Ascending aorta (tissue), 2 donors: ENCODE data around the gene SELENOI. TPM values are rescaled to one million over a fixed set of nuclear protein-coding genes. Genes with fewer than 3 reads are reported as not detected.

ENCODE experiments used
- DNase-seq, 2 donors: peaks; one replicate each; pipeline ENCODE4 v3.0.0-alpha.2; 2019; ENCODE audit warnings: low spot score in 2 of 2
- H3K27ac ChIP-seq, 2 donors: fragments of 200-600 bp; sonication (generic); one replicate each; pipeline ENCODE4 v1.5.1; 2016 to 2017; ENCODE audit warnings: mild to moderate bottlenecking in 1 of 2
- H3K27me3 ChIP-seq: fragments of 200-600 bp; sonication (generic); one replicate; pipeline ENCODE4 v1.5.1; 2017
- H3K36me3 ChIP-seq, 2 donors: fragments of 200-600 bp; sonication (generic); one replicate each; pipeline ENCODE4 v1.5.1; 2016
- H3K4me1 ChIP-seq, 2 donors: fragments of 200-600 bp; sonication (generic); one replicate each; pipeline ENCODE4 v1.5.1; 2016 to 2017; ENCODE audit warnings: mild to moderate bottlenecking in 1 of 2
- H3K4me3 ChIP-seq, 2 donors: fragments of 200-600 bp; sonication (generic); one replicate each; pipeline ENCODE4 v1.5.1; 2016 to 2017; ENCODE audit warnings: mild to moderate bottlenecking in 1 of 2
- H3K9me3 ChIP-seq, 2 donors: fragments of 200-600 bp; sonication (generic); one replicate each; pipeline ENCODE4 v1.5.1; 2016
- CTCF ChIP-seq, 3 experiments: fragments of 200-600 bp in 2 of 3; fragments of 450-650 bp in 1 of 3; sonication (generic) in 2 of 3; IDR thresholded peaks; one replicate each; pipeline ENCODE4 v1.5.1; 2016 to 2019; ENCODE audit warnings: antibody characterized with exemption in 3 of 3, mild to moderate bottlenecking in 1 of 3, moderate library complexity in 1 of 3
- intact Hi-C: fragments of 100-400 bp; cut with DNase I; formaldehyde crosslinking; loops from one replicate; pipeline ENCODE4 v1.15.1; 2023
- total RNA-seq: library from RNA; depleted of rRNA; stranded (reverse); fragments of >200 nt; gene quantifications from one replicate; pipeline ENCODE4 v1.1.0, GENCODE V29; 2016

The SELENOI gene
- total RNA-seq, 1 donor from 2014 or later: 2.2 TPM

- no peak for DNase-seq
- Histone ChIP-seq H3K4me3 (no peak overlapping the region), H3K36me3 (no peaks in the 10 kb centered on the region), H3K27ac (no peak overlapping the region), H3K9me3 (no peaks in the 10 kb centered on the region), H3K27me3 (no peaks in the 10 kb centered on the region), H3K4me1 (peaks cover 0 to 4% of the 10 kb centered on the region in 2 donors)
- intact Hi-C loops: no loop called here
- TF ChIP-seq CTCF (IDR thresholded peaks at IDR 0.05): no peak
Observed at GRCh38 chr2:26395394-26395793, 49.5 kb downstream of the SELENOI start.

GRCh38 chr2:26396734-26397298 is 50.9 kb downstream of the SELENOI start:
- no peak for TF ChIP-seq CTCF (IDR thresholded peaks at IDR 0.05)
- Histone ChIP-seq H3K9me3 (no peaks in the 10 kb centered on the region), H3K4me1 (peaks cover 0 to 4% of the 10 kb centered on the region in 2 donors), H3K36me3 (no peaks in the 10 kb centered on the region), H3K4me3 (no peak overlapping the region), H3K27me3 (no peaks in the 10 kb centered on the region), H3K27ac (no peak overlapping the region)
- no peak for DNase-seq
- intact Hi-C loops: no loop called here

GRCh38 chr2:26399771-26400376 is 53.9 kb downstream of the SELENOI start:
- Histone ChIP-seq H3K4me1 (peaks cover 0 to 4% of the 10 kb centered on the region in 2 donors), H3K27me3 (no peaks in the 10 kb centered on the region), H3K9me3 (no peaks in the 10 kb centered on the region), H3K27ac (no peak overlapping the region), H3K4me3 (no peak overlapping the region), H3K36me3 (no peaks in the 10 kb centered on the region)
- DNase-seq: no peak
- TF ChIP-seq CTCF (IDR thresholded peaks at IDR 0.05): no peak
- intact Hi-C loops: no loop called here

GRCh38 chr2:26400723-26401122 is 54.8 kb downstream of the SELENOI start:
- H3K9me3 ChIP-seq: no peaks in the 10 kb centered on the region
- no peak for TF ChIP-seq CTCF (IDR thresholded peaks at IDR 0.05)

GRCh38 chr2:26401739-26402541 is 56.0 kb downstream of the SELENOI start, which contains the start of gene DRC1:
Gene DRC1 (plus strand): TSS chr2:26401920. CDS start chr2:26401990, 70 bp downstream.
- peak within 1 kb of the TSS in 1 of 2 donors; percentile 46 for H3K4me3 ChIP-seq
- H3K36me3 ChIP-seq: no peaks in the 10 kb centered on the region
- intact Hi-C loops: no loop called here
- H3K9me3 ChIP-seq: no peaks in the 10 kb centered on the region
- H3K27me3 ChIP-seq: no peaks in the 10 kb centered on the region
- no peak for DNase-seq
- TF ChIP-seq CTCF (IDR thresholded peaks at IDR 0.05): no peak
- H3K27ac ChIP-seq: no peak within 1 kb of the TSS
- no peaks in the 10 kb centered on the region for H3K4me1 ChIP-seq

More at GRCh38 chr2:26400723-26401122, 54.8 kb downstream of the SELENOI start:
- intact Hi-C loops: no loop called here
- no peak overlapping the region for H3K4me3 ChIP-seq
- H3K27ac ChIP-seq: no peak overlapping the region
- H3K36me3 ChIP-seq: no peaks in the 10 kb centered on the region
- H3K4me1 ChIP-seq: no peaks in the 10 kb centered on the region
- H3K27me3 ChIP-seq: no peaks in the 10 kb centered on the region
- no peak for DNase-seq
